AML-193 (cell line): ENCODE measurements around the gene TSHB.
"Not testable (repeated sequence)": the region's sequence is repeated elsewhere in the genome, so short reads cannot be mapped to it uniquely, and the experiment has no call there.

Experiments
- DNase-seq, 2 experiments: peaks; one replicate each; lab custom pipeline; 2025; lab: John Stamatoyannopoulos, UW

The TSHB gene

DNA sequence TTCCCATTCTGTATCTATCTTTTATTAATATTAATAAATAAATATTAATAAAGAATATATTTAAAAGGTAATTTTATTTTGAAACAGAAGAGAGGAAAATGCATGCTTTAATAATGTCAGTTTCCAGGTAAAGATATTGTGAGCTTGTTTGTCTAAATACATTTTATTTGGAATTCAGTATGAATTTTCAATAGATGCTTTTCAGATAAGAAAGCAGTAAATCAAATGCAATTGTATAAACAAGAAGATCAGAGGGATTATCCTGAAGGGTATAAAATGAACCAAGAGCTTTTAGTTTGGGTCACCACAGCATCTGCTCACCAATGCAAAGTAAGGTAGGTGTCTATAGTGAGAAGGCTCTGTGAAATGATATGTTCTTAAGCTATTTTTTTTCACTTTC, at the start of gene TSHB:
TSHB (plus strand) TSS at position 301 of the 400 bp plus-strand sequence. CDS start 3,537 bp downstream, outside the sequence.
- no peak for DNase-seq

DNA sequence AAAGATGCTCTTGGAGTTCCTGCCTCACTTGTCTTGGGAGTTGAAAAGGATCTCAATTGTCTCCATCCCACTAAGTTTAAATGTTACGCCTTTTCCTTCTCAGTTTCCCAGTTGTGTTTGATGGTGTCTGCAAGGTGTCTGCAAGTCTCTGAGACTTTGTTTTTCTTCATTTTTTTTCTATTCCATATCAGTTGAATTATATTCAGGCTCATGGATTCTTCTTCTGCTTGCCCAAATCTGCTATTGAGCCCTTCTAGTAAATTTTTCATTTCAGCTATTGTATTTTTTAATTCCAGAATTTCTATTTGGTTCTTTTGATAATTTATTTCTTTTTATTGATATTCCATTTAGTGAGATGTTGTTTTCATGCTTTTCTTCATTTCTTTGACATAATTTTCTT, 47.4 kb upstream of the TSHB start:
- DNase-seq, result no peak

DNA sequence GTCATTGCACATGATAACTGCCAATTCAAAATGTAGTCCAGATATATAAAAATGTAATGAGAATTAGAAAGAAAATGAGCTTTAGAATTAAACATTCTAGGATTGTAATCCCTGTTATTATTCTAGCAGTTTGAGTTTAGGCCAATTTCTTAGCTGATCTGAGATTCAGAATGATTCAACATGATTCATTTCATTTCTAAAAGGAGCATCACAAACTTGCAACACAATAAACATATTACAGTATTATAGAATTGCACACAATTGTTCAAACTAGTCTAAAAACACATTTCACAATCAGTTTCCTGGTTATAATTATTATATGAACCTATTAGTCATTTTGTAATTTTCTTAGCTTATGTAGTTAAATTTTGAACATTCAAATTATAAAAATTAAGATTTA, 43.3 kb upstream of the TSHB start:
- DNase-seq, result no peak

DNA sequence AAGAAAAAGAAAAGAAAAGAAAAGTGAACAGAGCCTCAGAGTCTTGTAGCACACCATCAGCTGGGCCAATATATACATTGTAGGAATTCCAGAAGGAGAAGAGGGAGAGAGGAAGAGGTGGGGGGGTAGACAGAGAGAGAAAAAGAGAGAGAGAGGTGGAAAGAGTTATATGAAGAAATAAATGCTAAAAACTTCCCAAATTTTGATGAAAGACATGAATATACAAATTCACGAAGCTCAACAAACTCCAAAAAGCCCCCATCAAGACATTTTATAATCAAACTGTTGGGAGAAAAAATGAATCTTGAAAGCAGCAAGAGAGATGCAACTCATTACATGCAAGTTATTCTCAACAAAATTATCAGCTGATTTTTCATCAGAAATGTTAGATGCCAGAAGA, 41.5 kb upstream of the TSHB start:
- DNase-seq, result no peak

DNA sequence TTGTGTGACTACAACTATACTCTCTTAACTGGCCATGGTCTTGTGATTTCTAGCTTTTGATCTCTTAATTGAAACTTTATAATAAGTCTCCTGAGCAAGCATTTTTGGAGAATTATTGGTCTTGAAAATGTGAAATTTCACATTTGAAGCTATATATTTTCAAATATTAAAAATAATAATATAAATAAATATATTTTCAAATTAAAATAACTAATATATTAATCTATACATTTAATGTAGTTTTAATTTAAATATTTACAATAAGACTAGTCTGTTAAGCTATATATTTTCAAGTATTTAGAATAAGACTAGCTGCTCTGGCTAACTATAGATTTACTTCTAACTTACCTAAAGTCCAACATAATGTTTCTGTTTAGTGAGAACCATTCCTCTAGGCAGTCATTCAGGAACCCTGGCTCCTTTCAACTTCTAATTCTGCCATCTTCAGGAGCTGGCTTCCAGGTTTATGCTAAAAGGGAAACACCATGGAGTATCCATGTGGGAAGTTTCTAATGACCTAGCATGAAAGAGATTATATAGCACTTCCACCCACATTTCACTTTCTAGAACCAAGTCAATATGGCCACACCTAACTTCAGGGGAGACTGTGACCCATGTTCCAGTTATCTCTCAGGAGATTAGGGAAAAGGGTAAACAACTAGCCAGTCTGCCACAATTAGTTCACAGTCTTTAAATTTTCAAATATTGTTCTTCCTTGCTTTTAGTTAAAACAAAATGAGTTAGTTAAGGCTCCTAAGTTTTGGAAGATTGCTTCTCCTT, 31.9 kb upstream of the TSHB start:
- DNase-seq, result no peak

DNA sequence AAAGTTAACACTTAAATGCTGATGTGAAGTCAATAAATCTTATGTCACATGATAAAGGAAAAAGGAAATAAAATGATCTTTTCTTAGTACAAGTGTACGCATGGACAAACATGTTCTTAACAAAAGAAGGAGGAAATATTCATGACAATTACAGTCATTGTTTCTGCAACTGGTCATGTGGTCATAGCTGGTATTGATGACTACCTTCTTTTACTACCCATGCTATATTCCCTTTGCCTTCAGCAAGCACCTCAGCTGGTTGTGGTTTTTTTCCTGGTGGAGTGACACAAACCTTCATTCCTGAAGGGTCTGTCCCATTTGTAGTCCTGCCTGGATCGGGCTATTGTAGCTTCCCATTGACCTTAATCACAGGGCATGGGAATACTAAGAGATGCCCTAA, 23.4 kb upstream of the TSHB start:
- DNase-seq, result no peak

DNA sequence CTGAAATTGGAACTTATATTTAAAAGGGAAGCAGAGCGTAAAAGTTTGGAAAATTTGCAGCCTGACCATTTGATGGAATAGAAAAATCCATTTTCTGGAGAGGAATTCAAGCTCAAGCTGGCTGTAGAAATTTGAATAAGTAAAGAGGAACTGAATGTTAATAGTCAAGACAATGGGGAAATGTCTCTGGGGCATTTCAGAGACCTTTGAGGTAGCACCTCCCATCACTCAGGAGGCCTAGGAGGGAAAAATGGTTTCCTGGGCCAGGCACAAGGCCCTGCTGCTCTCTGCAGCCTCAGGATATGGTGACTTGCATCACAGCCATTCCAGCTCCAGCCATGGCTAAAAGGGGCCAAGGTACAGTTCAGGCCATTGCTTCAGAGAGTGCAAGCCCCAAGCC, 17.6 kb upstream of the TSHB start:
- no peak for DNase-seq

DNA sequence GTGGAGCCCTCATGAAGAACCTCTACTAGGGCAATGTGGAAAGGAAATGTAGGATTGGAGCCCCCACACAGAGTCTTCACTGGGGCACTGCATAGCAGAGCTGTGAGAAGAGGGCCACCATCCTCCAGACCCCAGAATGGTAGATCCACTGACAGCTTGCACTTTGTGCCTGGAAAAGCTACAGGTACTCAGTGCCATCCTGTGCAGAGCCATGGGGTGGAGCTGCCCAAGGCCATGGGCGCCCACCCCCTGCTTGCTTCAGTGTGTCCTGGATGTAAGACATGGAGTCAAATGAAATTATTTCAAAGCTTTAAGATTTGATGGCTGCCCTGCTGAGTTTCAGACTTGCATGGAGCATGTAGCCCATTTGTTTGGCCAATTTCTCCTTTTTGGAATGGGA, 17.2 kb upstream of the TSHB start:
- DNase-seq, result no peak

DNA sequence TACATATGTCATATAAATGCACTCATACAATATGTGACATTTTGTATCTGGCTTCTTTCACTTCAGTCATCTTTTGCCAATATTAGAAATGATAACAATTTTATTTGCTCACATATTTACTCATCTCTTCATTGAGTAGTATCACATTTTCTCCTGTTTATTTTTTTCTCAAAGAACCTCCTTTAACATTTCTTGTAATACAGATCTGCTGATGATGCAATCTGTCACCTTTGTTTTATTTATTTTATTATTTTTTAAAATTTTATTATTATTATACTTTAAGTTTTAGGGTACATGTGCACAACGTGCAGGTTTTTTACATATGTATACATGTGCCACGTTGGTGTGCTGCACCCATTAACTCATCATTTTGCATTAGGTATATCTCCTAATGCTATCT, 15.8 kb upstream of the TSHB start:
- DNase-seq, result no peak

DNA sequence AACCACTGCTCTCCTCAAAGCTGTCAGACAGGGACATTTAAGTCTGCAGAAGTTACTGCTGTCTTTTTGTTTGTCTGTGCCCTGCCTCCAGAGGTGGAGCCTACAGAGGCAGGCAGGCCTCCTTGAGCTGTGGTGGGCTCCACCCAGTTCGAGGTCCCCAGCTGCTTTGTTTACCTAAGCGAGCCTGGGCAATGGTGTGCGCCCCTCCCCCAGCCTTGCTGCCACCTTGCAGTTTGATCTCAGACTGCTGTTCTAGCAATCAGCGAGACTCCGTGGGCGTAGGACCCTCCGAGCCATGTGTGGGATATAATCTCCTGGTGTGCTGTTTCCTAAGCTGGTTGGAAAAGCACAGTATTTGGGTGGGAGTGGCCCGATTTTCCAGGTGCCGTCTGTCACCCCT, 10.1 kb upstream of the TSHB start:
- not testable (repeated sequence) for DNase-seq

DNA sequence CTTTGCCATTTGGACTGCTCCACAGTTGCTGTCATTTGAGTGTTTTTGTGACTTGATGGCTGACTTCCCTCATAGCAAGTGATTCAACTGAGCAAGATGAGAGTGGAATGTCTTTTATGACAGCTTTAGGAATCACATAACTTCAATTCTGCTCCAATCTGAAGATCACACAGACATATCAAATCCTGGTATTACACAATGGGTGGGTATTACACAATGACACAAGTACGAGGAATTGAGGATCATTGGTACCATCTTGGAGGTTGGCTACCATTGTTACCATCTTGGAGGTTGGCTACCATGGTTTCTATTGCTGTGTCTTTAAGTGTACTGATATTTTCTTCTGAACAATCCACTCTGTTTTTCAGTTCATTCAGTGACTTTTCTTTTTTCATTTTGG, 8.5 kb upstream of the TSHB start:
- DNase-seq, result no peak

DNA sequence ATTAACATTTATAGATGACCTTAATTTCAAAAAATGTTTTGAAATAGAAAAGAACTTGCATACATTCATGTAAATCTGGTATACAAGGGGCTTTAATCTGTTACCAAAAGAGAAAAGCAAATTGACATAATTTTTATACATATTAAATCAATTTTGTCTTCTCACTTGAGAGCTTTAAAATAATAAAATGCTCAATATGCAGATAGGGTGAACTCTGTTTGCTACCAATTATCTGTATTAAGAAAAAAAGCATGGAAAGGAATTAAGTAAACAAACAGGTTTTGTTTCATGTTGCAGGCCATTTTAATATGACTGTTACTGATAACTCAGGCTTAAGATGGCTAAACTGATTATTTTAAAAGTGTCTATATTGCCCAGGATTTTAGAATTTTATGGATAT, 6.0 kb upstream of the TSHB start:
- DNase-seq, result no peak

DNA sequence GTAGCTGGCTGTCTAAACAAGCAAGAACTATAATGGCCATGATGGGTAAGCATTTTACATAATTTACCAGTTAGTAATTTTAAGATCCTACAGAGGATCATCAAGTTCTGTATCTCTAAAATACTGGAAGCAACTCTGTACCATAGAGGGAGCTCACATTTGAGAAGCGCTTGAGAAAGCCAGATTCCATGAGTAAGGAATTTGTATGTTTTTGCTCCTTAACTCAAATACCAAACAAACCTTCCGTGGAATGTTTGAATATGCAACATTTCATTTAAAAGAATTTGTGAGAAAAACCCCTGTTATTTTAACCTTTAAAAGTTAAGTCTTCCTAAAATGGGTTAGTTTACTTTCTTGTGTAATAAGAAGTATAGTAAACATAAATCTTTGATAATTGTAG, 2.0 kb downstream of the TSHB start:
- DNase-seq, result no peak

DNA sequence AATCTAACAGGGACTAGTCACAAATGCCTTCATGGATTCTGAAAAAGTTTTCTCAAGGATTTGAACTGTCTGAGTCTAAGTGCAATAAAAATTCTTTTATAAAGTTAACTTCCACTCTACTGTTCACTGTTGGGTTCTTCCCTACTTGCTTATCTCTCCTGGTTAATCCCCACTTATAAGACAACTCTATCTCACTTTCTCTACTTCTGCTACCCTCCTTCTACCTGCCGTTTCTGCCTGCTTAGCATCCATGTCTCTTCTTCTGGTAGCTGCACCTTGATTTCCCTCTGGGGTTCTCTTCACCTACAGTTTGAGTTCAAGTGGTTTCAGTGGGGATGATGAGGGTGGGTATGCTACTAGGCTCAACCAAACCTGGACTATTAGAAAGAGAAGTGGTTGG, 6.0 kb downstream of the TSHB start:
- no peak for DNase-seq

DNA sequence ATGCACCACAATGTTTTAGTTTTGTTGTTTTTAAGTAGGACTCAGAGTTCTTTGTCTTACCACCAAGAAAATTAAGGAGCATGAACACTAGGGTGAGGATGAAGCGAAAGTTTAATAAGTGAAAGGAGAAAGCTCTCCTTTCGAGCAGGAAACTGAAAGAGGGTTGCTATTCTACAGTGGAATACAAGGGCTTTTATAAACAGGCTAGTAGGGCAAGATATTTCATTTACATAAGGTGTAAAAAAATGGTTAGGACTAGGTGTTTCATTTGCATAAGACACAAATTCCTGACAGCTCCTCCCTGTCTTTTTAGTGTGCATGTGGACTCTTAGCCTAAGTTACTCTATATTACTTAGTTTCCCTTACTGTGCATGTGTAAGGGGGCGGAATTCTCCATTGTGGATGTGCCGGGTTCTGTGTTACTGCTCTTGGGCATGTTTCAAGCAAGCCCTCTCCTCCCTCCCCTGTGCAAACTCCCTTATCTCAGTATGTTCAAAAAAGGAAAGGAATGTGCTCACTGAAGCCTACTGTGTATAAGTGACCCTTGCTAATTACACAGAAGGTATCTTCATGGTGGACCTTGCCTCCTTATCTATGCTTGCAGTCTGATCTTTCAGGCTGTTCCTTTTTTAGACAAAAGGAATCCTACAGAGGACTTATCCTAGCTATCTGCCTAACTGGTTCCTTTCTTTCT, 7.3 kb downstream of the TSHB start:
- no peak for DNase-seq

DNA sequence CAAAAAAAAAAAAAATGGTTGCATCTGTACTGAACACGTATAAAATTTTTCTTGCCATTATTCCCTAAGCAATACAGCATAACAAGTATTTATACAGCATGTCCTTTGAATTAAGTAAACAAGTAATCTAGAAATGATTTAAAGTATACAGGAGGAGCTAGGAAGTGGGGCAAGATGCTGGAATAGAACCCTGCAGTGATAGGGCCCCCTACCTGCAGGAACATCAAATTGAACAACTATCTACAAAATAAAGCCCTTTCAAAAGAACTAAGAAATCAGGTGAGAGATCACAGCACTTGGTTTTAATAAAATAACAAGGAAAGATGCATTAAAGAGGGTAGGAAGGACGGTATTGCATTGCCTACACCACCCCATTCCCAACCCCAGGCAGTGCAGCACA, 10.9 kb downstream of the TSHB start:
- no peak for DNase-seq

DNA sequence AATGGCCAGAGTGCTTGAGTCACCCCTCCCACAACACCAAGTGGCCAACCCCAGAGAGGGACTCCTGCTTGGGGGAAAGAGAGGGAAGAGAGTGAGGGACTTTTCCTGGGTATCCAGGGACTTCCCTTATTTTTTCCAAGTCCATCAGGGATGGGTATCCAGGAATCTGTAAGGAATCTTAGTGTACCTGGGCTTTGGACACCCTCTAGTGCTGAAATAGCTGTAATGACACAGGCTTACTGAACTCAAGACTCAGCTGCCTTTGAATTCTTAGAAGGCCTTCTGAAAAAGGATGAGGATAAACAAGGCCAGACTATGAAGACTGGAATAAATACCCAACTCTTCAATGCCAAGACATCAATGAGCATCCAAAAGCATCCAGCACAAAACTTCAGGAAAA, 12.0 kb downstream of the TSHB start:
- no peak for DNase-seq

DNA sequence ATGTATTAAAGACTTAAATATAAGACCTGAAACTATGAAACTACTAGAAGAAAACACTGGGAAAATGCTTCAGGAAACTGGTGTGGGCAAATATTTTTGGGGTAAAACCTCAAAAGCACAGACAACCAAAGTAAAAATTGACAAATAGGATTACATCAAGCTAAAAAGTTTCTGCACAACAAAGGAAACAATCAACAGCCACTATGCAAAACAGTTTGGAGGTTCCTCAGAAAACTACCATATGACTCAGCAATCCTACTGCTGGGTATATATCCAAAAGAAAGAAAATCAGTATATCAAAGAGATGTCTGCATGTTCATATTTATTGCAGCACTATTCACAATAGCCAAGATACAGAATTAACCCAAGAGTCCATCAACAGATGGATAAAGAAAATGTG, 17.1 kb downstream of the TSHB start:
- no peak for DNase-seq

DNA sequence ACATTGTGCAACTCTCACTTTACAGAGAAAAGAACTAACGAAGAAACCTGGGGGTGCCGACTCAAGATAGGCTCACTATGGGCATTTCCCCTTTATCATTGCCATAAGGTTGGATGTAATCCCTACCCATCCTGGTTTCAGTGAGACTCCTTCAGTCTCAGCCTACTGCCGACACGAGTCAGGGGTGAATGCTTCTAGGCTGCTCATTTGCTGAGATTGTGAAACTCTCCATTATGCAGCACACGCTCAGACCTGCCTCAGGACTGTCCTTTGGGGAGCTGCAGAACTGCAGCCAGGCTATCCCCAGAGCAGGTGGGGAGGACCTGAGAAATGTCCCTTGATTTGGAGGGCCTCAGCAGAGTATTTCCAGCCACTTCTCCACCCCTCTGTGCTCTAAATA, 22.2 kb downstream of the TSHB start:
- DNase-seq, result no peak

DNA sequence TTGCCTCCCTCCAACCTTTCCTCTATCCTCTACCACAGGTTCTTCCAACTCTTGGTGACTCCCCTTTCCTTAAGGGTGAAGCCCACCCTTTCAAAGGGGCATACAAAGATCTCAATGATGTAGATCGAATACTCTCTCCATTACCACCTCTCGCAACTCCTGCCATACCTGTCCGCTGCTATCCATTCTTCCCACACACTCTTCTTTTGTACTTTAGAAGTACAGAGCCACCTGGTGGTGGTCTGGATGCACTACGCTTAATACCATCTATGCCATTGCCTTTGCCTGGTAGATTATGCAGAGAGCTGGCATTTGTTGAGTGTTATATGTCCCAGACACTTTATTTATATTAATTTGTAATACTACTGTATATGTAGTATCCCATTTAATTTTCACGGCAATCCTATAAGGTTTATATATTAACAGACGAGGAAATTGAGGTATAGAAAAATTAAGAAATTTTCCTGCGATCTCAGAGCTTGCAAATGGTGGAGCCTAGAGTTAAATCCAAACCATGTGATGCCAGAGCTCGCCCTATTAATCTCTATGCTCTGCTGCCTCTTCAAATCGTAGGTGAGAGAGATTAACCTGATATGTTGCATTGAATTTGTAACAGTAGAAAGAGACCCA, 22.9 kb downstream of the TSHB start:
- peak; percentile 56 to 58 for DNase-seq

DNA sequence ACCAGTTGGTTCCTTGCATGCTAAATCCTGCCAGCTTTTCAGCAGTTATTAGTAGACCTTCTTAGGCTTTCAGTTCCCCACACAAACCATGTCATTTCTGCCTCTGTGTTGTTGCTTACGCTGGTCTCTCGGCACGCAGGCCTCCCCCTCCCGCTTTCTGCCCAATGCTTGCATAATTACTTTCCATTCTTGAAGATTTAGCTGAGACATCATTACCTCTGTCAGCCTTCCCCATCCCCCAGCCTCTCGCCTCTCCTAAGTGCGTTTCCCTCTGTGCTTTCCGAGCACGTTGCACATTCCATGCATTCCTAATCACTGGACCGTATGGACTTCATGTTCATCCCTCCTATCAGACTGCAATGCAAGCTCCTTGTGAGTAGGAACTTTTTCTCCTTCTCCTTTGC, 26.8 kb downstream of the TSHB start:
- no peak for DNase-seq

DNA sequence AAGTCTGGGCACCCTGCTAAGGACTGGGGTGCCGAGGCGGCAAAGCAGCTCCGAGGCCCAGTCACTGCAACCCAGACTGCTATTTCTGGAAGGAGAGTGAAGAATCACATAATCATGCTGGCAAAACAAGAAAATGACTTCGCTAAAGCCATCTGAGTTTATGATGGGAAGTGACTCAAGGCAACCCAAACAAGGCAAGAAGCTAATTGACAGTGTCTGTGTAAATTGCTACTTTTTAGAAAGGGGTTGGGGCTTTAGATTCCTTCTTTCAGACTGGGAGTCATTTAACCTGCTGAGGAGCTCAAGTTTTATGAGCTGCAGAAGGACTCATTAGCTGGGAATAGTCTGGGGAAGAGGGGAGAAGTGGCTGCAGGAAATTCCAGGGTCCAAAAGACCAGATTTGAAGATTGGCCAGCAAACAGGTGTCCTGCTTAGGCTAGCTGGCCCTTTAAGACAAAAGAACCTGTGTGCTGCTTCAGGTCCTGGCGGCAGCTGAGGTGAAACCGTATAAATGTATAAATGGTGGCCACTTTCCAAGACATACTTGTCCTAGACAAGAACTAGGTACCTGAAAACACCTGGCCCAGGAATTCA, 28.1 kb downstream of the TSHB start:
- DNase-seq, result no peak

DNA sequence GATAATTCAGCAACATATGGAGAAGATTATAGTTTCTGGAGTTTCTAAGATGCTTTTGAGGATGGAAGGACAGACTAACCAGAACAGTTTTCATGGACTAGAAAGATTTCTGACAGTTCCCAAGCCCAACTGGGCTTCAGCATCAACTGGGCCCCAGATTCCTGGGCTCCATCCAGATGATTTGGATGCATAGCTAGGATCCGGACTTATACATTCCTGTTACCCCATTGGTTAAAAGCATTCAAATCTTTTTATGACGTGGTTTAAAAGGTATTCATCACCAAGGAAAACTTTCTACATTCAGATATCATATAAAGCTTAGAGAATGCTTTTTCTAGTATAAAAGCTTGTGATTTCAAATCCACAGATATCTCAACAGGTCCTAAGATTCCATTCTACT, 29.7 kb downstream of the TSHB start:
- no peak for DNase-seq
